Psoas muscle (tissue), 8 donors: ENCODE results near the gene DLX4. TPM values are rescaled to one million over a fixed set of nuclear protein-coding genes. Genes with fewer than 3 reads are reported as not detected.

ENCODE experiments used
- ATAC-seq, 4 donors: fragments of 200-7000 bp; cut with Tn5 transposase; one replicate each; pipeline ENCODE4 v1.9.1; 2020; ENCODE audit warnings: moderate library complexity in 3 of 4, mild to moderate bottlenecking in 2 of 4
- DNase-seq, 2 donors: peaks; one replicate each; pipeline ENCODE4 v3.0.0-alpha.2; 2020
- H3K27ac ChIP-seq: fragments of 200-600 bp; one replicate; pipeline ENCODE4 v1.8.0; 2022
- H3K27me3 ChIP-seq, 3 donors: fragments of 200-600 bp in 1 of 3; one replicate each; pipeline versions ENCODE4 v1.6.1 to v1.8.0; 2013 to 2022; ENCODE audit warnings: low read length in 2 of 3, mild to moderate bottlenecking in 2 of 3, moderate library complexity in 1 of 3; ENCODE audit not compliant: insufficient read depth in 3 of 3
- H3K36me3 ChIP-seq, 2 donors: fragments of 200-600 bp in 1 of 2; one replicate each; pipeline versions ENCODE4 v1.6.1 to v1.8.0; 2013 to 2022; ENCODE audit warnings: low read depth in 1 of 2, mild to moderate bottlenecking in 1 of 2, moderate library complexity in 1 of 2; ENCODE audit not compliant: insufficient read depth in 1 of 2
- H3K4me1 ChIP-seq: fragments of 200-600 bp; one replicate; pipeline ENCODE4 v1.8.0; 2022
- H3K4me3 ChIP-seq: fragments of 200-600 bp; one replicate; pipeline ENCODE4 v1.8.0; 2022; ENCODE audit warnings: mild to moderate bottlenecking
- H3K9me3 ChIP-seq: fragments of 200-600 bp; one replicate; pipeline ENCODE4 v1.8.0; 2022
- CTCF ChIP-seq: fragments of 200-600 bp; IDR thresholded peaks from one replicate; pipeline ENCODE4 v1.8.0; 2022; ENCODE audit warnings: antibody characterized with exemption
- WGBS, 3 donors: extraction: QIAGEN DNeasy Blood & Tissue Kit; methylation state at CpG; one replicate each; pipeline versions ENCODE4 v1.1.6 to v1.1.7; 2013; 5-methylcytosine and 5-hydroxymethylcytosine counted together
- intact Hi-C, 2 donors: fragments of 100-400 bp; cut with DNase I; formaldehyde crosslinking; loops; one replicate each; pipeline versions ENCODE4 v1.11.0 to v1.14.2; 2022
- polyA plus RNA-seq, 3 donors: library from polyadenylated mRNA; stranded (reverse); fragments of 200-250 nt; gene quantifications; one replicate each; pipeline ENCODE4 v1.2.3, GENCODE V29; 2013
- total RNA-seq, 4 donors: library from RNA; stranded (reverse); fragmentation: NEBNext Ultra II Directional in 2 of 4; extraction: Animal tissue kit (Norgen Biotek cat#: 25700) in 2 of 4; gene quantifications; one replicate each; pipeline versions ENCODE4 v1.2.1 to v1.2.4, GENCODE V29; 2021 to 2023
- donor health status: healthy with polysubstance abuse.
- donor health status: DM: no; HTN: no; CAD: no; lungs with moderate emphysema.
- donor health status: Bipolar disorder and iron deficiency.
- donor health status: healthy.
- donor health status: DM: yes; HTN: yes; CAD: no.
- donor health status: DM: no; HTN: no; CAD: no.
- donor health status: DM: no; HTN: no; CAD: no.
- donor health status: DM: yes; HTN: yes; CAD: no.

DLX4 gene
- total and polyA plus RNA-seq, 7 donors: not detected

GRCh38 chr17:49987681-49988441, 18.9 kb downstream of the DLX4 start:
- Histone ChIP-seq H3K9me3 (no peaks in the 10 kb centered on the region), H3K27ac (no peak overlapping the region), H3K27me3 (peaks cover 0 to 63% (median 27%) of the 10 kb centered on the region in 3 donors), H3K4me3 (no peak overlapping the region), H3K36me3 (no peaks in the 10 kb centered on the region), H3K4me1 (no peaks in the 10 kb centered on the region)
- TF ChIP-seq CTCF: no peak
- ATAC-seq (no peak), DNase-seq (no peak)
- 10 to 15% (median 14%) methylated on average over 17 of the region's 17 CpGs for WGBS, 3 donors
- intact Hi-C loops: no loop called here

GRCh38 chr17:49989518-49989880, 20.5 kb downstream of the DLX4 start:
- Histone ChIP-seq H3K27me3 (peaks cover 0 to 80% (median 36%) of the 10 kb centered on the region in 3 donors), H3K27ac (no peak overlapping the region), H3K4me3 (no peak overlapping the region), H3K9me3 (no peaks in the 10 kb centered on the region), H3K36me3 (no peaks in the 10 kb centered on the region), H3K4me1 (peaks cover 6% of the 10 kb centered on the region)
- no peak for TF ChIP-seq CTCF
- ATAC-seq: no peak
- no peak for DNase-seq
- intact Hi-C loops: no loop called here
- 54 to 69% (median 67%) methylated on average over 4 of the region's 4 CpGs for WGBS, 3 donors

GRCh38 chr17:49990331-49990730, 21.3 kb downstream of the DLX4 start:
- Histone ChIP-seq H3K27ac (no peak overlapping the region), H3K27me3 (peaks cover 0 to 87% (median 41%) of the 10 kb centered on the region in 3 donors), H3K9me3 (no peaks in the 10 kb centered on the region), H3K36me3 (no peaks in the 10 kb centered on the region), H3K4me3 (no peak overlapping the region), H3K4me1 (peaks cover 10% of the 10 kb centered on the region)
- intact Hi-C loops: loop anchor here (5.0 to 10.0 kb wide), 3 partner anchors 276 to 433 kb away; no protein-coding TSS in a partner anchor
- no peak for DNase-seq
- no peak for TF ChIP-seq CTCF
- ATAC-seq: no peak
- 30 to 37% (median 34%) methylated on average over 3 of the region's 3 CpGs for WGBS, 3 donors

GRCh38 chr17:49990921-49991320, 21.9 kb downstream of the DLX4 start:
- no peak overlapping the region for H3K27ac ChIP-seq
- H3K36me3 ChIP-seq: no peaks in the 10 kb centered on the region
- ATAC-seq: no peak
- no peak overlapping the region for H3K4me3 ChIP-seq
- intact Hi-C loops: loop anchor here (5.0 to 10.0 kb wide), 3 partner anchors 276 to 434 kb away; no protein-coding TSS in a partner anchor
- WGBS, 3 donors: 75 to 80% (median 76%) methylated on average over 8 of the region's 8 CpGs
- H3K27me3 ChIP-seq: peaks cover 0 to 93% (median 45%) of the 10 kb centered on the region in 3 donors
- no peak for DNase-seq
- no peaks in the 10 kb centered on the region for H3K9me3 ChIP-seq
- H3K4me1 ChIP-seq: peaks cover 10% of the 10 kb centered on the region
- no peak for TF ChIP-seq CTCF
